ENCODE data around the gene ISM1.

ISM1 gene

GRCh38 chr20:13290724-13291123, 69.7 kb downstream of the ISM1 start:
- H3K9ac ChIP-seq, result no peak overlapping the region
- H3K27me3 ChIP-seq (ENCODE audit: control insufficient read depth, insufficient read depth, low read length), result no peaks in the 10 kb centered on the region
- H3K27ac ChIP-seq, result no peak overlapping the region
- no peak overlapping the region for H3K4me3 ChIP-seq (ENCODE audit: low read depth, low read length)
- no peak overlapping the region for H3K4me2 ChIP-seq (ENCODE audit: low read length)
- TF ChIP-seq CTCF (IDR thresholded peaks at IDR 0.05), result no peak
- H3K79me2 ChIP-seq, result no peaks in the 10 kb centered on the region
- no peaks in the 10 kb centered on the region for H3K36me3 ChIP-seq (ENCODE audit: control insufficient read depth, insufficient read depth, low read length)
- no peaks in the 10 kb centered on the region for H3K9me3 ChIP-seq (ENCODE audit: control insufficient read depth, low read length)
- no peaks in the 10 kb centered on the region for H3K4me1 ChIP-seq
- H2AFZ ChIP-seq, result no peak overlapping the region

GRCh38 chr20:13291157-13291556, 70.1 kb downstream of the ISM1 start:
- no peak for TF ChIP-seq CTCF (IDR thresholded peaks at IDR 0.05)
- Histone ChIP-seq H3K36me3 (ENCODE audit: control insufficient read depth, insufficient read depth, low read length) (no peaks in the 10 kb centered on the region), H3K4me3 (ENCODE audit: low read depth, low read length) (no peak overlapping the region), H3K4me2 (ENCODE audit: low read length) (no peak overlapping the region), H2AFZ (no peak overlapping the region), H3K27ac (no peak overlapping the region), H3K4me1 (no peaks in the 10 kb centered on the region), H3K9ac (no peak overlapping the region), H3K79me2 (no peaks in the 10 kb centered on the region), H3K27me3 (ENCODE audit: control insufficient read depth, insufficient read depth, low read length) (no peaks in the 10 kb centered on the region), H3K9me3 (ENCODE audit: control insufficient read depth, low read length) (no peaks in the 10 kb centered on the region)

GRCh38 chr20:13292201-13292885, 71.3 kb downstream of the ISM1 start:
- no peak overlapping the region for H3K27ac ChIP-seq
- no peaks in the 10 kb centered on the region for H3K79me2 ChIP-seq
- no peaks in the 10 kb centered on the region for H3K36me3 ChIP-seq (ENCODE audit: control insufficient read depth, insufficient read depth, low read length)
- H3K4me3 ChIP-seq (ENCODE audit: low read depth, low read length), result no peak overlapping the region
- H3K9ac ChIP-seq, result no peak overlapping the region
- no peaks in the 10 kb centered on the region for H3K9me3 ChIP-seq (ENCODE audit: control insufficient read depth, low read length)
- no peaks in the 10 kb centered on the region for H3K4me1 ChIP-seq
- TF ChIP-seq CTCF (IDR thresholded peaks at IDR 0.05), result no peak
- H2AFZ ChIP-seq, result no peak overlapping the region
- H3K27me3 ChIP-seq (ENCODE audit: control insufficient read depth, insufficient read depth, low read length), result no peaks in the 10 kb centered on the region
- H3K4me2 ChIP-seq (ENCODE audit: low read length), result no peak overlapping the region

- TF ChIP-seq CTCF (IDR thresholded peaks at IDR 0.05), result no peak
- no peak overlapping the region for H3K9ac ChIP-seq
- no peaks in the 10 kb centered on the region for H3K36me3 ChIP-seq (ENCODE audit: control insufficient read depth, insufficient read depth, low read length)
- H3K27ac ChIP-seq, result no peak overlapping the region
- no peaks in the 10 kb centered on the region for H3K79me2 ChIP-seq
- no peak overlapping the region for H3K4me2 ChIP-seq (ENCODE audit: low read length)
- no peaks in the 10 kb centered on the region for H3K9me3 ChIP-seq (ENCODE audit: control insufficient read depth, low read length)
- no peaks in the 10 kb centered on the region for H3K4me1 ChIP-seq
- H2AFZ ChIP-seq, result no peak overlapping the region
- H3K27me3 ChIP-seq (ENCODE audit: control insufficient read depth, insufficient read depth, low read length), result no peaks in the 10 kb centered on the region
- no peak overlapping the region for H3K4me3 ChIP-seq (ENCODE audit: low read depth, low read length)
These were observed 73.4 kb downstream of the ISM1 start for GRCh38 chr20:13294522-13294921.

GRCh38 chr20:13295637-13296036, 74.6 kb downstream of the ISM1 start:
- Histone ChIP-seq H3K4me2 (ENCODE audit: low read length) (no peak overlapping the region), H3K36me3 (ENCODE audit: control insufficient read depth, insufficient read depth, low read length) (no peaks in the 10 kb centered on the region), H3K27me3 (ENCODE audit: control insufficient read depth, insufficient read depth, low read length) (no peaks in the 10 kb centered on the region), H3K9ac (no peak overlapping the region), H3K4me3 (ENCODE audit: low read depth, low read length) (no peak overlapping the region), H2AFZ (no peak overlapping the region), H3K79me2 (no peaks in the 10 kb centered on the region), H3K4me1 (no peaks in the 10 kb centered on the region), H3K9me3 (ENCODE audit: control insufficient read depth, low read length) (no peaks in the 10 kb centered on the region), H3K27ac (no peak overlapping the region)
- no peak for TF ChIP-seq CTCF (IDR thresholded peaks at IDR 0.05)
